Testis (tissue), 3 donors: Measurements from ENCODE around the gene PPP2R5D. TPM values are rescaled to one million over a fixed set of nuclear protein-coding genes. Genes with fewer than 3 reads are reported as not detected.

Source experiments
- DNase-seq: peaks from one replicate; pipeline ENCODE4 v3.0.0-alpha.2; 2019
- H3K27ac ChIP-seq, 2 donors: fragments of 200-600 bp; sonication (generic); one replicate each; pipeline ENCODE4 v1.5.1; 2019
- H3K27me3 ChIP-seq: fragments of 200-600 bp; sonication (generic); one replicate; pipeline ENCODE4 v1.5.1; 2019
- H3K36me3 ChIP-seq: fragments of 200-600 bp; sonication (generic); one replicate; pipeline ENCODE4 v1.5.1; 2017; ENCODE audit warnings: low read depth; ENCODE audit errors: missing control alignments
- H3K4me1 ChIP-seq: fragments of 200-600 bp; sonication (generic); one replicate; pipeline ENCODE4 v1.5.1; 2019
- H3K4me3 ChIP-seq, 2 donors: fragments of 200-600 bp; sonication (generic); one replicate each; pipeline ENCODE4 v1.5.1; 2017 to 2019
- H3K9me3 ChIP-seq: fragments of 200-600 bp; sonication (generic); one replicate; pipeline ENCODE4 v1.5.1; 2017
- CTCF ChIP-seq, 3 experiments: fragments of 450-650 bp in 2 of 3; fragments of 200-600 bp in 1 of 3; sonication (generic) in 1 of 3; IDR thresholded peaks; one replicate each; pipeline ENCODE4 v1.5.1; 2016 to 2019; ENCODE audit warnings: antibody characterized with exemption in 3 of 3, mild to moderate bottlenecking in 2 of 3, moderate library complexity in 1 of 3
- POLR2A ChIP-seq: fragments of 450-650 bp; IDR thresholded peaks from one replicate; pipeline ENCODE4 v1.6.1; 2017; ENCODE audit warnings: antibody characterized with exemption, mild to moderate bottlenecking, moderate library complexity
- WGBS, 2 donors: methylation state at CpG; one replicate each; pipeline ENCODE4 v1.1.5; 2018; 5-methylcytosine and 5-hydroxymethylcytosine counted together
- intact Hi-C: fragments of 100-400 bp; cut with DNase I; formaldehyde crosslinking; loops from one replicate; pipeline ENCODE4 v1.15.1; 2023; ENCODE audit warnings: low total_unique reads
- polyA plus RNA-seq: library from polyadenylated mRNA; stranded (reverse); fragments of 350-450 nt; fragmentation: Illumina TruSeq; extraction: RNeasy Lipid Tissue Mini Kit (QIAGEN cat#74804); gene quantifications from one replicate; pipeline ENCODE4 v1.2.3, GENCODE V29; 2014; ENCODE audit warnings: low read depth, low replicate concordance; ENCODE audit not compliant: insufficient read depth
- total RNA-seq, 2 donors: library from RNA; depleted of rRNA; stranded (reverse); fragments of >200 nt; gene quantifications; one replicate each; pipeline ENCODE4 v1.2.3, GENCODE V29; 2016

The PPP2R5D gene
- total and polyA plus RNA-seq, 3 donors from 2014 or later = 73.4 to 82.5 (median 74.5) TPM

GRCh38 chr6:43021270-43022047, 37.1 kb downstream of the PPP2R5D start, which contains the start of gene RRP36:
Gene RRP36, plus strand, starts transcription at chr6:43021623. Its CDS starts 32 bp downstream, at chr6:43021655.
- H3K27me3 ChIP-seq = no peaks in the 10 kb centered on the region
- intact Hi-C loops = no loop called here
- H3K9me3 ChIP-seq = no peaks in the 10 kb centered on the region
- WGBS, 2 donors = 0 to 1% methylated on average over 6 to 56 of the region's 56 CpGs
- H3K4me1 ChIP-seq = peaks cover 11% of the 10 kb centered on the region
- H3K36me3 ChIP-seq = no peaks in the 10 kb centered on the region
- DNase-seq = peak; percentile 89
- H3K4me3 ChIP-seq = peak within 1 kb of the TSS; percentile 84 to 92
- TF ChIP-seq POLR2A (no peak), CTCF (IDR thresholded peaks at IDR 0.05) (no peak)
- H3K27ac ChIP-seq = peak within 1 kb of the TSS; percentile 40 to 88

DNA sequence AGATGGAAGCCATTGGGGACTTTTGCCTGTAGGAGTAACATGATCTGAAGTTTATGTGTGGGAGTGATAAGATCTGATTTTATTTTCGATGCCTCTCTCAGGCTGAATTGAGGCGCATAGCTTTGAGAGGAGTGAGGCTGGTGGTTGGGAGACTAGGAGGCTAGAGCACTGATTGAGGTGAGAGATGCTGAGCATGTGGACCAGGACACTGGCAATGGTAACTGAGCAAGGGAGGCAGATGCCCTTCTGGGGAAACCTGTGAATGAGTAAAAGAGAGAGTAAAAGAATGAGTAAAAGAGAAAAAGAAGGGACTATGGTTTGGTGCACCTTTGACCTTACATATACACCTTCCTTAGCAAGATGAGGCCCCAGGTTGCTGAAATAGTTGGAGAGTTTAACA, 40.1 kb downstream of the PPP2R5D start:
- no peak overlapping the region for H3K27ac ChIP-seq
- intact Hi-C loops = no loop called here
- no peaks in the 10 kb centered on the region for H3K36me3 ChIP-seq
- peaks cover 5% of the 10 kb centered on the region for H3K4me1 ChIP-seq
- WGBS, 2 donors = 77% methylated on average over 2 of the region's 2 CpGs
- no peak for TF ChIP-seq CTCF (IDR thresholded peaks at IDR 0.05)
- no peak for TF ChIP-seq POLR2A
- no peaks in the 10 kb centered on the region for H3K9me3 ChIP-seq
- DNase-seq = no peak
- no peak overlapping the region for H3K4me3 ChIP-seq
- H3K27me3 ChIP-seq = no peaks in the 10 kb centered on the region

DNA sequence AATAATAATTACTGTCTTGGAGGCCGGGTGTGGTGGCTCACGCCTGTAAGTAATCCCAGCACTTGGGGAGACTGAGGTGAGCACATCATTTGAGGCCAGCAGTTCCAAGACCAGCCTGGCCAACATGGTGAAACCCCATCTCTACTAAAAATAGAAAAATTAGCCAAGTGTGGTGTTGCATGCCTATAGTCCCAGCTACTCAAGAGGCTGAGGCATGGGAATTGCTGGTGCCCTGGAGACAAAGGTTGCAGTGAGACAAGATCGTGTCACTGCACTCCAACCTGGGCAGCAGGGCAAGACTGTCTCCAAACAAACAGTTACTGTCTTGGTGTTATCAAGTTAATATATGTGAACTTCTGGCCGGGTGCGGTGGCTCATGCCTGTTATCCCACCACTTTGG, 42.0 kb downstream of the PPP2R5D start:
- no peak overlapping the region for H3K4me3 ChIP-seq
- no peaks in the 10 kb centered on the region for H3K36me3 ChIP-seq
- no peak overlapping the region for H3K27ac ChIP-seq
- DNase-seq = no peak
- no peaks in the 10 kb centered on the region for H3K9me3 ChIP-seq
- H3K27me3 ChIP-seq = no peaks in the 10 kb centered on the region
- WGBS, 2 donors = 88 to 92% methylated on average over 5 of the region's 5 CpGs
- H3K4me1 ChIP-seq = no peaks in the 10 kb centered on the region
- no peak for TF ChIP-seq POLR2A
- TF ChIP-seq CTCF (IDR thresholded peaks at IDR 0.05) = no peak
- intact Hi-C loops = no loop called here

- H3K4me1 ChIP-seq = no peaks in the 10 kb centered on the region
- DNase-seq = no peak
- WGBS, 2 donors = 79 to 81% methylated on average over 9 of the region's 9 CpGs
- no peaks in the 10 kb centered on the region for H3K27me3 ChIP-seq
- TF ChIP-seq CTCF (IDR thresholded peaks at IDR 0.05) (no peak), POLR2A (no peak)
- no peaks in the 10 kb centered on the region for H3K9me3 ChIP-seq
- H3K36me3 ChIP-seq = no peaks in the 10 kb centered on the region
- H3K4me3 ChIP-seq = no peak overlapping the region
- intact Hi-C loops = no loop called here
- H3K27ac ChIP-seq = no peak overlapping the region
Observed at GRCh38 chr6:43029120-43029519, 44.8 kb downstream of the PPP2R5D start.

- H3K27me3 ChIP-seq = no peaks in the 10 kb centered on the region
- no peak overlapping the region for H3K27ac ChIP-seq
- intact Hi-C loops = no loop called here
- no peaks in the 10 kb centered on the region for H3K36me3 ChIP-seq
- TF ChIP-seq CTCF (IDR thresholded peaks at IDR 0.05) (no peak), POLR2A (no peak)
- no peaks in the 10 kb centered on the region for H3K9me3 ChIP-seq
- WGBS, 2 donors = 89 to 95% methylated on average over 4 of the region's 4 CpGs
- H3K4me1 ChIP-seq = peaks cover 3% of the 10 kb centered on the region
- no peak for DNase-seq
- H3K4me3 ChIP-seq = no peak overlapping the region
Observed at GRCh38 chr6:43032326-43032725, 48.0 kb downstream of the PPP2R5D start.
